Osteoblast (primary cell): ENCODE data around the gene TSR2. TPM values are rescaled to one million over a fixed set of nuclear protein-coding genes. Genes with fewer than 3 reads are reported as not detected.

ENCODE experiments used
- DNase-seq: peaks from one replicate; pipeline ENCODE4 v3.0.0; 2011; ENCODE audit warnings: low spot score, mixed read lengths; ENCODE audit not compliant: insufficient read length; ENCODE audit errors: missing footprints
- H2AFZ ChIP-seq: 2 replicates; pipeline ENCODE4 v1.6.0; 2011; ENCODE audit warnings: mild to moderate bottlenecking, low read length
- H3K27ac ChIP-seq: 2 replicates; pipeline ENCODE4 v1.5.1; 2011; ENCODE audit warnings: mild to moderate bottlenecking, low read depth, low read length, moderate library complexity
- H3K27me3 ChIP-seq: 2 replicates; pipeline ENCODE4 v1.6.0; 2012; ENCODE audit warnings: mild to moderate bottlenecking, control low read depth, inconsistent platforms, low read length, moderate library complexity; ENCODE audit not compliant: insufficient read depth
- H3K36me3 ChIP-seq: 2 replicates; pipeline ENCODE4 v1.5.1; 2011; ENCODE audit warnings: mild to moderate bottlenecking, low read length, control low read depth, moderate library complexity; ENCODE audit not compliant: insufficient read depth
- H3K4me1 ChIP-seq: 2 replicates; pipeline ENCODE4 v1.5.1; 2011; ENCODE audit warnings: mild to moderate bottlenecking, low read length, control low read depth, moderate library complexity; ENCODE audit not compliant: insufficient read depth
- H3K4me2 ChIP-seq: 2 replicates; pipeline ENCODE4 v1.6.0; 2011; ENCODE audit warnings: mild to moderate bottlenecking, low read length; ENCODE audit not compliant: insufficient read depth
- H3K4me3 ChIP-seq: fragments of 200-600 bp; sonication (generic); 3 replicates; pipeline ENCODE4 v1.5.1; 2012; ENCODE audit warnings: mild to moderate bottlenecking, low read length, inconsistent platforms; ENCODE audit not compliant: insufficient read depth
- H3K79me2 ChIP-seq: 2 replicates; pipeline ENCODE4 v1.6.0; 2012; ENCODE audit warnings: mild to moderate bottlenecking, low read length, control low read depth, inconsistent platforms; ENCODE audit not compliant: insufficient read depth
- H3K9me3 ChIP-seq: 2 replicates; pipeline ENCODE4 v1.5.1; 2011; ENCODE audit warnings: low read depth, low read length, control low read depth
- H4K20me1 ChIP-seq: 2 replicates; pipeline ENCODE4 v1.6.0; 2012; ENCODE audit warnings: mild to moderate bottlenecking, low read length, control low read depth; ENCODE audit not compliant: insufficient read depth
- total RNA-seq: library from RNA; depleted of rRNA; stranded (reverse); fragments of >200 nt; gene quantifications from 2 replicates; pipeline ENCODE4 v1.2.3, GENCODE V29; 2012
- TF ChIP-seq, protein P1 (sequence below): IDR thresholded peaks from 2 replicates; pipeline ENCODE4 v1.5.1; 2011; ENCODE audit warnings: mild to moderate bottlenecking, low read depth, low read length, moderate library complexity; ENCODE audit errors: extremely low read depth

Gene TSR2
- total RNA-seq, 1 donor = 9.0 TPM

DNA sequence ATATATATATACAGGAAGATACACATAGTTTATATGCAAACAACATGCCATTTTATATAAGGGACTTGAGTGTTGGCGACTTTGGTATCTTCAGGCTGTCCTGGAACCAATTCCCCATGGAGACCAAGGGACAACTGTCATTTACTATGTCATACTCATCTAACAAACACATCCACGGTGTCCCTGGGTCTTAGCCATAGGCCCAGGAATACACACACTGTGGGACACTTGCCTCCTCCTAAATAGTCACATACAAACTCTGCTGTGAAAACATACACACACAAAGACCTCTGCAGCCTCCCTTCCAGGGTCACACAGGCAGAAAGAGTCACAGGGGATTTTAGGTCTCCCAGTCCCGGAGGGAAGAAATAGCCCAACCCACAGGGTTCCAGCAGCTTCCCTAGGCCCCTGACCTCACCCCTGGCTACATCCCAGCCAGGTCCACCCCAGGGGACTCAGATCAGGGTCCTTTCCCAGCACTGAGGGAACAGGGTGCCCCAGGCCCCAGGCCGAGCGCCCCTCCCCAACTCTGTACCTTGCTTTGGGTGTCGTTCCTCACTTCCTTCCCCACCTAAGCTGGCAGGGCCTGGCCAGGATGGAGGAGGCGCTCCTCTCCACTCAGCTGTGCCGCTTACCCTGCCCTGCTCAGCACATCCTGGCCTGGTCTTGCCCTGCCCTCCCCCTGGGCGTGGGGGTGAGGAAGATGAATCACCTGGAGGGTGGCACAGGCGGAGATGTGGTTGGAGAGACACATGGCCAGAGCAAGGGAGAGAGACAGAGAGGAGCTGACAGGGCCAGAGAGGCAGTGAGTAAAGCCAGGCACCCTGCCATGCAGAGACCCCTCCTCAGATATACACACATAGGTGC lies 34.0 kb downstream of the TSR2 start:
- Histone ChIP-seq H3K4me2 (no peak overlapping the region), H3K79me2 (peaks cover 54% of the 10 kb centered on the region), H3K36me3 (peaks cover 5% of the 10 kb centered on the region), H4K20me1 (peaks cover 11% of the 10 kb centered on the region), H3K27ac (no peak overlapping the region), H3K4me1 (no peaks in the 10 kb centered on the region), H2AFZ (no peak overlapping the region), H3K27me3 (no peaks in the 10 kb centered on the region), H3K9me3 (no peaks in the 10 kb centered on the region), H3K4me3 (no peak overlapping the region)
- DNase-seq = peak; percentile 73
- TF ChIP-seq, protein P1, sequence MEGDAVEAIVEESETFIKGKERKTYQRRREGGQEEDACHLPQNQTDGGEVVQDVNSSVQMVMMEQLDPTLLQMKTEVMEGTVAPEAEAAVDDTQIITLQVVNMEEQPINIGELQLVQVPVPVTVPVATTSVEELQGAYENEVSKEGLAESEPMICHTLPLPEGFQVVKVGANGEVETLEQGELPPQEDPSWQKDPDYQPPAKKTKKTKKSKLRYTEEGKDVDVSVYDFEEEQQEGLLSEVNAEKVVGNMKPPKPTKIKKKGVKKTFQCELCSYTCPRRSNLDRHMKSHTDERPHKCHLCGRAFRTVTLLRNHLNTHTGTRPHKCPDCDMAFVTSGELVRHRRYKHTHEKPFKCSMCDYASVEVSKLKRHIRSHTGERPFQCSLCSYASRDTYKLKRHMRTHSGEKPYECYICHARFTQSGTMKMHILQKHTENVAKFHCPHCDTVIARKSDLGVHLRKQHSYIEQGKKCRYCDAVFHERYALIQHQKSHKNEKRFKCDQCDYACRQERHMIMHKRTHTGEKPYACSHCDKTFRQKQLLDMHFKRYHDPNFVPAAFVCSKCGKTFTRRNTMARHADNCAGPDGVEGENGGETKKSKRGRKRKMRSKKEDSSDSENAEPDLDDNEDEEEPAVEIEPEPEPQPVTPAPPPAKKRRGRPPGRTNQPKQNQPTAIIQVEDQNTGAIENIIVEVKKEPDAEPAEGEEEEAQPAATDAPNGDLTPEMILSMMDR = no peak

DNA sequence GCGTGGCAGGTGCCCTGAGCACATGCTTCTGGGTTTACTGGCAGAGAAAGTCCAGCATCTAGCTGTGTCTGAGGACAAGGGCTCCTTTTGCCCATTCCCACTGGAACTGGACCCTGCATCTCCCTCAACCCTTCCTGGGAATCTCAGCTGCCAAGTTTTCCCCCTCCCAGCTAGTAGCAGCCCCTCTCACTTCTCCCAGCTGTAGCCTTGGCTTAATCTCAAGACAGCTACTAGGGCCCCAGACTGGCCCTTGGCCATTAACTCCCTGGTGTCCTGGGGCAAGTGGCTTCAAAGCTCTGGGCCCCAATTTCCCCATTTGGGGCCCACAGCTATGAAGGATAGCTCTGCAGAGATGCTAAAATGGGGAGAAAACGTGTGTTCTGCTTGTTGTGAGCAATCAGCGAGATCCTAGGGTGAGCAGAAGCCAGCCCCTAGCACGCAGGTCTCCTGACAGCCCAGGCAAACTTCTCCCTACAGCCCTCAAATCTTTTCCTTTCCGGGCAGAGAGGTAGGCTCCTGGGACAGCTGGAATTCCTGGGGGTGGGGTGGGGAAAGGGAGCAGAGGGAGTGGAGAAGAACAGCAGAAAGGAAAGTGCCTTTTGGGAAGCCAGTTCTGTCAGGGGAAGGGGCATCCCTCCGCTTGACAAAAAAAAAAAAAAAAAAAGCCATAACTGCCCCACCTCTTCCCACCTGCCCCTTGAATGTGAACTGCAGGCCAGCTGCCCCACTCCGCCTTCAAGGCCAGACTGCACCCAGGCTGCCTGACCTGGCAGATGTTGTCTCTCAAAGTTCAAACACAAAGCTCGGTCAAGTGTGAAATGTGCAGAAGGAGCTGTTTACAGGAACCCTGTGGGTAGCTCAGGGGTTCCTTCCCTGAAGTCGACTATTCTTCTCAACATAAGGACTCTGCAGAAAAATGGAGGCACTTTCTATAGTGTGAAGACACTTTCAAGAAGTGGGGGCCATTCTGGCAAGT lies 39.2 kb downstream of the TSR2 start:
- Histone ChIP-seq H3K4me2 (no peak overlapping the region), H2AFZ (no peak overlapping the region), H3K36me3 (no peaks in the 10 kb centered on the region), H3K27me3 (no peaks in the 10 kb centered on the region), H4K20me1 (peaks cover 10% of the 10 kb centered on the region), H3K4me1 (peaks cover 18% of the 10 kb centered on the region), H3K9me3 (no peaks in the 10 kb centered on the region), H3K4me3 (no peak overlapping the region), H3K27ac (no peak overlapping the region), H3K79me2 (peaks cover 62% of the 10 kb centered on the region)
- DNase-seq = no peak
- TF ChIP-seq, protein P1 = no peak

DNA sequence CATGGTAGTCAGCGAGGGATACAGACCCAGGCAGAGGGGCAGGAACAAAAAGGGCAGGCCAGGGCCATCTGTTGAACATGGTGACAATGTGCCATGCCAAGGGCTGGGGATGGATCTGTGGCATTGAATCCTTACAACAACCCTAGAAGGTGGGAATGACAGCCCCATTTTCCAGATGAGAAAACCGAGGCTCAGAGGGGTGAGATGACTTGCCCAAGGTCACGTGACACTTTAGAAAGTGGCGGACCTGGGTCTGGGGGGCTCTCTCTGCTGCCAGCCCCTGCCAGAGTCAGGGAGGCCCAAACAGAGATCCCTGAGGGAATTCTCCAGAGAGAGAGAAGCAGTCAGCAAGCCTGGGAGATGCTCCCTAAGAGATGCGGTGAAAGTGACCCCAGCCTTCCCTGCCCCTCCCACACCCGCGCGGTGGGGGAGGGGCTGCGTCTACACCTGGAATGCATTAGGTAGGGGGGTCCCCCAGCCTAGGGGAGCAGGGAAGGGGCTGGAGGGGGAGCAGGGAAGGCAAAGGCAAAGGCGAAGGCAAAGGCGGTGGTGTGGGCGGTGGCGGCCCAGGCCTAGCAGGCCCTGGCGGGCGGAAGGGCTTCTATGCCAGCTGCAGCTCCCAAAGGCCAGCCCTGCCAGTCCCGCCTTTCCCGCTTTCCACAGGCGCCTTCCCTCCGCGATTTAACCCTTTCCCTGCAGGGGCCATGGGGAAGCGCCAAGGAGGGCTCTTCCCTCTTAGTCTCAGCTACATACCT lies 42.8 kb downstream of the TSR2 start:
- Histone ChIP-seq H3K36me3 (no peaks in the 10 kb centered on the region), H3K27ac (peak overlapping the region; percentile 26), H3K4me1 (peaks cover 18% of the 10 kb centered on the region), H4K20me1 (no peaks in the 10 kb centered on the region), H2AFZ (peak overlapping the region; percentile 59), H3K27me3 (no peaks in the 10 kb centered on the region), H3K79me2 (peaks cover 50% of the 10 kb centered on the region), H3K9me3 (no peaks in the 10 kb centered on the region), H3K4me3 (peak overlapping the region; percentile 27), H3K4me2 (peak overlapping the region; percentile 7)
- TF ChIP-seq, protein P1 = no peak
- no peak for DNase-seq
